PC-9 (cell line): Measurements from ENCODE around the gene WDR27. TPM values are rescaled to one million over a fixed set of nuclear protein-coding genes. Genes with fewer than 3 reads are reported as not detected.

Experiments
- BruUV-seq: library from RNA; stranded (reverse); fragments of 400-500 nt; replicated peaks from 2 replicates; lab custom pipeline; 2021; lab: Mats Ljungman, UMichigan
- CTCF ChIA-PET: fragments of 300-600 bp; sonication (Branson Sonifier 250); formaldehyde crosslinking; loops from one replicate; lab custom pipeline; 2022; ENCODE audit warnings: antibody characterized with exemption; lab: Charles Lee
- POLR2A ChIA-PET: fragments of 300-600 bp; sonication (Branson Sonifier 250); formaldehyde crosslinking; loops from one replicate; lab custom pipeline; 2022; ENCODE audit warnings: antibody characterized with exemption; ENCODE audit not compliant: unreplicated experiment; lab: Charles Lee
- DNase-seq, 2 experiments: peaks; one replicate each; pipeline versions ENCODE4 v3.0.0 to v3.0.0-alpha.2; 2015 to 2022; ENCODE audit warnings: mixed read lengths in 1 of 2
- H2AFZ ChIP-seq: fragments of 200-600 bp; sonication (generic); 2 replicates; pipeline ENCODE4 v1.8.1; 2017; ENCODE audit warnings: antibody characterized with exemption
- H3F3A ChIP-seq: fragments of 200-600 bp; sonication (generic); 2 replicates; pipeline ENCODE4 v1.8.1; 2017; ENCODE audit warnings: antibody characterized with exemption, mild to moderate bottlenecking, low read depth; ENCODE audit not compliant: insufficient read depth
- H3K27ac ChIP-seq: fragments of 200-600 bp; sonication (generic); 2 replicates; pipeline ENCODE4 v1.6.1; 2016; ENCODE audit warnings: mixed run types
- H3K27me3 ChIP-seq: fragments of 200-600 bp; sonication (generic); 2 replicates; pipeline ENCODE4 v1.6.1; 2016; ENCODE audit warnings: low read depth, mixed run types; ENCODE audit not compliant: insufficient read depth
- H3K36me3 ChIP-seq: fragments of 200-600 bp; sonication (generic); 2 replicates; pipeline ENCODE4 v1.6.1; 2016; ENCODE audit warnings: low read depth, mixed run types
- H3K4me1 ChIP-seq: fragments of 200-600 bp; sonication (generic); replicated peaks from 2 replicates; pipeline ENCODE4 v1.6.1; 2016; ENCODE audit warnings: mixed run types; ENCODE audit not compliant: insufficient read depth
- H3K4me2 ChIP-seq: fragments of 200-600 bp; sonication (generic); 2 replicates; pipeline ENCODE4 v1.6.1; 2017; ENCODE audit warnings: mixed run types
- H3K4me3 ChIP-seq: fragments of 200-600 bp; sonication (generic); 2 replicates; pipeline ENCODE4 v1.6.1; 2016; ENCODE audit warnings: mixed run types
- H3K79me2 ChIP-seq: fragments of 200-600 bp; sonication (generic); 2 replicates; pipeline ENCODE4 v1.6.1; 2017; ENCODE audit warnings: low read depth, mixed run types
- H3K9me2 ChIP-seq: fragments of 200-600 bp; sonication (generic); 2 replicates; pipeline ENCODE4 v1.8.1; 2017; ENCODE audit warnings: mild to moderate bottlenecking; ENCODE audit not compliant: insufficient read depth
- H3K9me3 ChIP-seq: fragments of 200-600 bp; sonication (generic); 2 replicates; pipeline ENCODE4 v1.8.1; 2016; ENCODE audit warnings: low read depth; ENCODE audit not compliant: insufficient read depth
- H4K20me1 ChIP-seq: fragments of 200-600 bp; sonication (generic); 2 replicates; pipeline ENCODE4 v1.8.1; 2017; ENCODE audit not compliant: insufficient read depth
- EZH2 ChIP-seq: fragments of 200-600 bp; sonication (generic); IDR thresholded peaks from 2 replicates; pipeline ENCODE4 v1.8.0; 2017; ENCODE audit warnings: antibody characterized with exemption, low read depth
- intact Hi-C: fragments of 100-400 bp; cut with micrococcal nuclease; formaldehyde crosslinking; loops from one replicate; pipeline ENCODE4 v1.10.0; 2022; ENCODE audit not compliant: unreplicated experiment
- total RNA-seq: library from RNA; stranded (reverse); gene quantifications from 2 replicates; pipeline ENCODE4 v1.2.3, GENCODE V29; 2021
- TF ChIP-seq, protein P1 (sequence below): fragments of 200-600 bp; sonication (generic); conservative IDR thresholded peaks from 2 replicates; pipeline ENCODE4 v1.6.1; 2017; ENCODE audit warnings: mixed run types, antibody characterized with exemption, mild to moderate bottlenecking, moderate library complexity

WDR27 gene
- total RNA-seq, 1 experiment from 2014 or later, result 54.2 TPM

GRCh38 chr6:169723200-169723909, 21.5 kb upstream of the WDR27 start:
- POLR2A ChIA-PET, result no interaction called here
- no peak for TF ChIP-seq EZH2
- TF ChIP-seq, protein P1, sequence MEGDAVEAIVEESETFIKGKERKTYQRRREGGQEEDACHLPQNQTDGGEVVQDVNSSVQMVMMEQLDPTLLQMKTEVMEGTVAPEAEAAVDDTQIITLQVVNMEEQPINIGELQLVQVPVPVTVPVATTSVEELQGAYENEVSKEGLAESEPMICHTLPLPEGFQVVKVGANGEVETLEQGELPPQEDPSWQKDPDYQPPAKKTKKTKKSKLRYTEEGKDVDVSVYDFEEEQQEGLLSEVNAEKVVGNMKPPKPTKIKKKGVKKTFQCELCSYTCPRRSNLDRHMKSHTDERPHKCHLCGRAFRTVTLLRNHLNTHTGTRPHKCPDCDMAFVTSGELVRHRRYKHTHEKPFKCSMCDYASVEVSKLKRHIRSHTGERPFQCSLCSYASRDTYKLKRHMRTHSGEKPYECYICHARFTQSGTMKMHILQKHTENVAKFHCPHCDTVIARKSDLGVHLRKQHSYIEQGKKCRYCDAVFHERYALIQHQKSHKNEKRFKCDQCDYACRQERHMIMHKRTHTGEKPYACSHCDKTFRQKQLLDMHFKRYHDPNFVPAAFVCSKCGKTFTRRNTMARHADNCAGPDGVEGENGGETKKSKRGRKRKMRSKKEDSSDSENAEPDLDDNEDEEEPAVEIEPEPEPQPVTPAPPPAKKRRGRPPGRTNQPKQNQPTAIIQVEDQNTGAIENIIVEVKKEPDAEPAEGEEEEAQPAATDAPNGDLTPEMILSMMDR, result no peak

DNA sequence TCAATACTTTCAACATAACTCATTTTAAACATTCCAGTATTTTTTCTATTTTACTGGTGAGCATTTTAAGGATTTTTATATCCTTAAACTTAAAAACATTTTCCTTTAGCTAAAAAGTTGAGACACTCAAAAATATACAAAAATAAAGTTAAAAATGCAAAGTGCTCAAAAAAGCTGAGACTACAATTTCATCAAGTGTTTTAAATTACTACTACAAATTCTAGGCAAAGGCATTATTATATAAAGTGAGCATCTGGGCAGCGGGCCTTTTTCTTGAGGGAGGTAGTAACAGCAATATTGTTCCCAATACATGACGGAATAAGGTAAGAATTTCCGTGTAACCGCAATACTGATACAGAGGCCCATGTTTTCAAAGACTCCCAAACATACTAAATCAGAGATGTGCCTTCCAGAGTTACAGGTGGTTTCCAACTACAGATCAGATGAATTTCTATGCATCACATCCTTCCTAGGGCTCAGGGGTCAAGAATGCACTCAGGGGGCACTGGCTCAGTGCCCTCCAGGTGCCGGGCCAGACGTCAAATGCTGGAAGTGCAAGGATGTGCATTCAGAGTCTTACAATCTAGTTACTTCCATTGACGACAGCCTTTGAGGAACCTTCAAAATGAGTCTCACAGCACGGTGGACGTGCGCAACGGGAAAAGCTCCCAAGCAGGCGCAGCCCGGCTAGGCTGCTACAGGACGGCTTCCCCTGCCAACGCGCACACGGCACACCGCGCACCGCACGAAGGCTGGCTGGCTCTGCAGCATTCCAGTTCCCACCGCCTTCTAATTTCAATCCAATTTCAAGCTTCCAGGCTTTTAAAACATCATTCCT, 20.8 kb upstream of the WDR27 start:
- peak overlapping the region; percentile 81 for H2AFZ ChIP-seq
- no peaks in the 10 kb centered on the region for H3K9me3 ChIP-seq
- H3K9me2 ChIP-seq, result no peaks in the 10 kb centered on the region
- peak overlapping the region; percentile 74 for H3K4me3 ChIP-seq
- peak; percentile 7 to 60 for DNase-seq
- H3K27me3 ChIP-seq, result no peaks in the 10 kb centered on the region
- H3K79me2 ChIP-seq, result peaks cover 48% of the 10 kb centered on the region
- peaks cover 34% of the 10 kb centered on the region for H3K4me1 ChIP-seq
- H4K20me1 ChIP-seq, result peaks cover 11% of the 10 kb centered on the region
- TSS peak; percentile 79 for BruUV-seq
- peaks cover 25% of the 10 kb centered on the region; the same call in 1 of the 2 replicates for H3F3A ChIP-seq
- H3K4me2 ChIP-seq, result peak overlapping the region; percentile 99
- intact Hi-C loops, result loop anchor here (1.0 kb wide), 1 partner anchor 20 kb away; the partner anchor contains the start of genes C6orf120 and WDR27
- ChIA-PET CTCF (no interaction called here), POLR2A (no interaction called here)
- 0 out of 2 replicates have a peak, but pooled peaks cover 3% of the 10 kb centered on the region for H3K36me3 ChIP-seq
- H3K27ac ChIP-seq, result peak overlapping the region; percentile 34
- TF ChIP-seq, protein P1, result no peak
- TF ChIP-seq EZH2, result no peak

More at GRCh38 chr6:169723200-169723909, 21.5 kb upstream of the WDR27 start:
- Histone ChIP-seq H3K9me3 (no peaks in the 10 kb centered on the region), H3K27ac (peak overlapping the region; percentile 34), H3K9me2 (no peaks in the 10 kb centered on the region), H3F3A (peaks cover 25% of the 10 kb centered on the region; the same call in 1 of the 2 replicates), H2AFZ (peak overlapping the region; percentile 81), H3K4me2 (peak overlapping the region; percentile 99), H3K27me3 (no peaks in the 10 kb centered on the region), H4K20me1 (peaks cover 11% of the 10 kb centered on the region), H3K36me3 (0 out of 2 replicates have a peak, but pooled peaks cover 3% of the 10 kb centered on the region), H3K4me3 (peak overlapping the region; percentile 74), H3K4me1 (peaks cover 34% of the 10 kb centered on the region), H3K79me2 (peaks cover 45% of the 10 kb centered on the region)
- peak; percentile 36 to 39 for DNase-seq
- intact Hi-C loops, result loop anchor here (1.0 kb wide), 1 partner anchor 21 kb away; the partner anchor contains the start of genes C6orf120 and WDR27
- CTCF ChIA-PET, result no interaction called here
- BruUV-seq, result no TSS peak

GRCh38 chr6:169720207-169720855, 18.5 kb upstream of the WDR27 start:
- Histone ChIP-seq H3K27me3 (no peaks in the 10 kb centered on the region), H4K20me1 (peaks cover 11% of the 10 kb centered on the region), H2AFZ (no peak overlapping the region), H3K36me3 (peaks cover 13% of the 10 kb centered on the region; the same call in 1 of the 2 replicates), H3K27ac (no peak overlapping the region), H3K79me2 (peaks cover 48% of the 10 kb centered on the region), H3K4me2 (no peak overlapping the region), H3K9me2 (no peaks in the 10 kb centered on the region), H3K4me3 (no peak overlapping the region), H3K4me1 (peaks cover 28% of the 10 kb centered on the region), H3F3A (peaks cover 21% of the 10 kb centered on the region; the same call in 1 of the 2 replicates), H3K9me3 (no peaks in the 10 kb centered on the region)
- DNase-seq, result no peak
- no TSS peak for BruUV-seq
- TF ChIP-seq, protein P1, result peak; percentile 19; the same call in 1 of the 2 replicates
- TF ChIP-seq EZH2, result no peak
- intact Hi-C loops, result no loop called here
- POLR2A ChIA-PET, result no interaction called here
- CTCF ChIA-PET, result no interaction called here
